K562 (cell line): ENCODE measurements around the gene HIVEP1. TPM values are rescaled to one million over a fixed set of nuclear protein-coding genes. Genes with fewer than 3 reads are reported as not detected.

ENCODE experiments used
- ATAC-seq: fragments of 200-7000 bp; cut with Tn5 transposase; 3 replicates; pipeline ENCODE4 v1.9.1; 2020; ENCODE audit warnings: moderate library complexity
- BruUV-seq: library from RNA; stranded (reverse); fragments of 400-500 nt; replicated peaks from 2 replicates; lab custom pipeline; 2021; lab: Mats Ljungman, UMichigan
- CTCF ChIA-PET: fragments of 300-600 bp; formaldehyde crosslinking; extraction: SDS; loops from one replicate; lab custom pipeline; 2021; ENCODE audit warnings: low intra/inter-chr PET ratio; lab: Yijun Ruan, JAX
- POLR2A ChIA-PET: fragments of 300-600, 350-650 bp; sonication (Branson Sonifier 250); formaldehyde crosslinking; extraction: SDS; loops from one replicate; lab custom pipeline; 2021; ENCODE audit warnings: antibody characterized with exemption, inconsistent platforms; lab: Yijun Ruan, JAX
- DNase-seq, 4 experiments: peaks; one replicate each; pipeline versions ENCODE4 v3.0.0 to v3.0.0-alpha.2; 2011 to 2018; ENCODE audit warnings: low spot score in 3 of 4, mixed read lengths in 3 of 4; ENCODE audit errors: extremely low read depth in 1 of 4
- FAIRE-seq: peaks from 2 replicates; lab custom pipeline; 2011; peaks lifted over from hg19 to GRCh38; lab: Jason Lieb, UNC
- H2AFZ ChIP-seq: 2 replicates; pipeline ENCODE4 v1.6.0; 2011; ENCODE audit warnings: low read depth, low read length, control low read depth, inconsistent platforms
- H3K27ac ChIP-seq: fragments of 200-600 bp; 3 replicates; pipeline ENCODE4 v1.8.0; 2011; ENCODE audit warnings: low read depth, mild to moderate bottlenecking, control low read depth, inconsistent platforms, low read length, moderate library complexity, mixed read lengths; ENCODE audit errors: extremely low read depth
- H3K27me3 ChIP-seq, 2 experiments: fragments of 300-600 bp in 1 of 2; 2 replicates in 1 of 2; 3 replicates in 1 of 2; pipeline versions ENCODE4 v1.6.0 to v1.8.0; 2011; ENCODE audit warnings: inconsistent platforms in 2 of 2, low read length in 2 of 2, mild to moderate bottlenecking in 1 of 2, mixed read lengths in 1 of 2, moderate library complexity in 1 of 2; ENCODE audit not compliant: control insufficient read depth in 2 of 2, insufficient read depth in 2 of 2
- H3K36me3 ChIP-seq: fragments of 300-600 bp; 3 replicates; pipeline ENCODE4 v1.8.0; 2011; ENCODE audit warnings: mild to moderate bottlenecking, low read length, inconsistent platforms; ENCODE audit not compliant: control insufficient read depth, insufficient read depth
- H3K4me1 ChIP-seq, 2 experiments: fragments of 200-600 bp in 1 of 2; replicated peaks in 1 of 2; 2 replicates in 1 of 2; 3 replicates in 1 of 2; pipeline versions ENCODE4 v1.5.1 to v1.8.0; 2011; ENCODE audit warnings: inconsistent platforms in 2 of 2, low read length in 2 of 2, mild to moderate bottlenecking in 1 of 2, mixed read lengths in 1 of 2, moderate library complexity in 1 of 2; ENCODE audit not compliant: control insufficient read depth in 2 of 2, insufficient read depth in 2 of 2
- H3K4me2 ChIP-seq: 2 replicates; pipeline ENCODE4 v1.6.1; 2011; ENCODE audit warnings: low read length, control low read depth, inconsistent platforms, mixed read lengths; ENCODE audit not compliant: insufficient read depth
- H3K4me3 ChIP-seq: fragments of 200-600 bp; sonication (generic), shearing (Covaris generic); 2 replicates; pipeline ENCODE4 v1.5.1; 2016; ENCODE audit warnings: control low read depth, inconsistent platforms
- H3K79me2 ChIP-seq: fragments of 200-600 bp; 3 replicates; pipeline ENCODE4 v1.8.0; 2011; ENCODE audit warnings: low read length, inconsistent platforms; ENCODE audit not compliant: control insufficient read depth, insufficient read depth
- H3K9ac ChIP-seq, 2 experiments: 2 replicates each; pipeline versions ENCODE4 v1.6.0 to v1.6.1; 2011; ENCODE audit warnings: low read depth in 2 of 2, low read length in 2 of 2, control low read depth in 1 of 2, inconsistent platforms in 1 of 2, mild to moderate bottlenecking in 1 of 2, mixed read lengths in 1 of 2; ENCODE audit not compliant: insufficient read depth in 1 of 2
- H3K9me1 ChIP-seq: one replicate; pipeline ENCODE4 v1.6.0; 2011; ENCODE audit warnings: inconsistent platforms, mild to moderate bottlenecking, low read length, moderate library complexity; ENCODE audit not compliant: control insufficient read depth, insufficient read depth
- H3K9me3 ChIP-seq: replicated peaks from 2 replicates; pipeline ENCODE4 v1.5.1; 2011; ENCODE audit warnings: low read depth, low read length, inconsistent platforms; ENCODE audit not compliant: control insufficient read depth, insufficient read depth
- H4K20me1 ChIP-seq: replicated peaks from 2 replicates; pipeline ENCODE4 v1.6.1; 2011; ENCODE audit warnings: low read length, inconsistent platforms, mixed read lengths; ENCODE audit not compliant: control insufficient read depth, insufficient read depth
- ADNP ChIP-seq: fragments of 200-800 bp; sonication (Bioruptor generic); IDR thresholded peaks from 2 replicates; pipeline ENCODE4 v1.6.1; 2016; ENCODE audit warnings: missing genetic modification characterization, missing compliant biosample characterization
- ETV1 ChIP-seq: fragments of 450-650 bp; conservative IDR thresholded peaks from 2 replicates; pipeline ENCODE4 v1.6.1; 2016; ENCODE audit warnings: missing genetic modification characterization, control low read depth, low read depth, missing compliant biosample characterization
- FIP1L1 ChIP-seq: fragments of 200-400 bp; formaldehyde crosslinking; IDR thresholded peaks from 2 replicates; pipeline ENCODE4 v1.6.1; 2018; ENCODE audit warnings: mild to moderate bottlenecking, low read depth, low read length; ENCODE audit not compliant: poor library complexity, severe bottlenecking
- RNF2 ChIP-seq: sonication (generic); IDR thresholded peaks from 2 replicates; pipeline ENCODE4 v1.6.1; 2016
- SLC30A9 ChIP-seq: fragments of 250-450 bp; sonication (Bioruptor Pico); IDR thresholded peaks from 2 replicates; pipeline ENCODE4 v1.8.0; 2022; ENCODE audit warnings: mild to moderate bottlenecking, moderate library complexity
- SMAD4 ChIP-seq: fragments of 250-450 bp; sonication (Bioruptor Pico); conservative IDR thresholded peaks from 2 replicates; pipeline ENCODE4 v1.8.0; 2021; ENCODE audit warnings: inconsistent platforms, mild to moderate bottlenecking, moderate library complexity
- SRSF7 ChIP-seq: fragments of 200-400 bp; formaldehyde crosslinking; optimal IDR thresholded peaks from 2 replicates; pipeline ENCODE3; 2017; ENCODE audit warnings: mild to moderate bottlenecking, low read depth, low read length
- TAF1 ChIP-seq: IDR thresholded peaks from 2 replicates; pipeline ENCODE4 v1.6.1; 2011; ENCODE audit warnings: mild to moderate bottlenecking, low read length, moderate library complexity; ENCODE audit not compliant: insufficient read depth, control insufficient read depth, severe bottlenecking; ENCODE audit errors: extremely low read depth
- WHSC1 ChIP-seq: IDR thresholded peaks from one replicate; pipeline ENCODE4 v1.6.1; 2012; ENCODE audit warnings: low read length, control low read depth, inconsistent platforms
- ZEB2 ChIP-seq: fragments of 450-650 bp; IDR thresholded peaks from 2 replicates; pipeline ENCODE4 v1.6.1; 2016
- ZNF165 ChIP-seq: fragments of 250-450 bp; sonication (Bioruptor Pico); IDR thresholded peaks from 2 replicates; pipeline ENCODE4 v1.4.0; 2020; ENCODE audit warnings: borderline replicate concordance
- ZNF311 ChIP-seq: fragments of 250-450 bp; sonication (Bioruptor Pico); IDR thresholded peaks from 2 replicates; pipeline ENCODE4 v1.4.0; 2020; ENCODE audit warnings: mild to moderate bottlenecking, moderate library complexity
- ZNF699 ChIP-seq: fragments of 250-450 bp; sonication (Bioruptor Pico); IDR thresholded peaks from 2 replicates; pipeline ENCODE4 v1.8.0; 2021; ENCODE audit warnings: mild to moderate bottlenecking, moderate library complexity; ENCODE audit not compliant: insufficient replicate concordance
- WGBS: fragments of 100-300 bp; shearing (Covaris generic); methylation state at CpG from one replicate; pipeline ENCODE4 v1.1.6; 2016; ENCODE audit warnings: low coverage, mixed read lengths; ENCODE audit not compliant: insufficient coverage; ENCODE audit errors: missing lambda C conversion rate; 5-methylcytosine and 5-hydroxymethylcytosine counted together
- in situ Hi-C: fragments of 300-500 bp; cut with MboI; formaldehyde crosslinking; loops from 4 replicates; pipeline ENCODE4 v1.15.0; 2018; ENCODE audit warnings: inconsistent platforms, mixed read lengths
- intact Hi-C: fragments of 100-400 bp; cut with micrococcal nuclease; formaldehyde crosslinking; loops from 2 replicates; pipeline ENCODE4 v1.14.2; 2022
- polyA plus RNA-seq, 8 experiments: library from polyadenylated mRNA; depleted of rRNA in 4 of 8; stranded (reverse) in 5 of 8; unstranded in 3 of 8; fragments of >200 nt; fragmentation: Nextera tagmentation in 2 of 8; fragmentation: Illumina TruSeq in 1 of 8; extraction: Ambion mirVana in 2 of 8; extraction: Trizol in 1 of 8; gene quantifications; 2 replicates each; pipeline versions ENCODE4 v1.2.1 to v1.2.3, GENCODE V29; 2011 to 2014; ENCODE audit warnings: inconsistent platforms in 1 of 8, missing spikeins in 1 of 8
- total RNA-seq, 7 experiments: library from RNA; depleted of rRNA in 6 of 7; stranded (reverse); fragments of >200 nt in 6 of 7; fragmentation: Illumina TruSeq in 2 of 7; extraction: Trizol in 2 of 7; gene quantifications; 2 replicates each; pipeline versions ENCODE4 v1.2.1 to v1.2.3, GENCODE V29; 2011 to 2021; ENCODE audit warnings: low replicate concordance in 1 of 7
- TF ChIP-seq, protein P1 (sequence below): fragments of 450-650 bp; IDR thresholded peaks from 2 replicates; pipeline ENCODE4 v1.6.1; 2018; ENCODE audit warnings: mild to moderate bottlenecking, low read depth; ENCODE audit not compliant: partially characterized antibody

HIVEP1 gene
- total and polyA plus RNA-seq, 9 of the 15 experiments (the other 6 are each of a cell fraction or from before 2014, with no cell fraction given) = 6.0 to 33.3 (median 21.7) TPM

DNA sequence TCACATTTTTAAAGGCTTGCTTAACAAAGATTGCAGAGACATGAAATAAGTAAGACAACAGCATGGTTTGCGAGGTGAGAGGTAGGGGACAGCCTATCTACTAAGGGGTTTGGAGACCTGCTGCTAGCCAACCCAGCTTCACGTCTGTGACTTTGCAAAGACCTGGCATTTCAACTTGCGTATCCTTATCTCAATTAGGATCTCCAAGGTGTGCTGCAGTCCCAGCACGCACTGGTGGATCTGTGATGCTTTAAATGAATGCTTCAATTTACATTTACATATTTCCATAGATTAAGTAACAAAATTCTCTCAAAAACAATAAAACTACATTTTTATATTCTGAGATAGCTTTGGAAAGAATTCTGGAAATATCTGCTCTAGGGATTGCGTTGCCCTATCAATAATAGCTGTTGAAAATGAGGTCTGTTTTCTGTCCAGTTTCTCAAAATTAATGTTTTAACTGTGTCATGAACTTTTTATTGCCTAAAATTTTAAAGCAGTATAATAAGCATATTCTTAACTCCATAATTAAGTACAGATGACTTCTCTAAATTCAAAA lies 153.7 kb downstream of the HIVEP1 start:
- ATAC-seq = no peak
- ChIA-PET POLR2A (no interaction called here), CTCF (no interaction called here)
- intact Hi-C loops = no loop called here
- FAIRE-seq = peak; percentile 44
- Histone ChIP-seq H3K27ac (no peak overlapping the region), H3K9ac (no peak overlapping the region), H3K36me3 (peaks cover 34% of the 10 kb centered on the region), H3K4me3 (no peak overlapping the region), H3K9me3 (no peaks in the 10 kb centered on the region), H4K20me1 (no peaks in the 10 kb centered on the region), H3K27me3 (peaks cover 0 to 3% of the 10 kb centered on the region in 2 experiments; a peak in 1 of 5 replicates), H3K9me1 (no peaks in the 10 kb centered on the region), H3K4me1 (no peaks in the 10 kb centered on the region), H3K79me2 (no peaks in the 10 kb centered on the region)
- in situ Hi-C loops = no loop called here
- DNase-seq = no peak
- TF ChIP-seq, protein P1, sequence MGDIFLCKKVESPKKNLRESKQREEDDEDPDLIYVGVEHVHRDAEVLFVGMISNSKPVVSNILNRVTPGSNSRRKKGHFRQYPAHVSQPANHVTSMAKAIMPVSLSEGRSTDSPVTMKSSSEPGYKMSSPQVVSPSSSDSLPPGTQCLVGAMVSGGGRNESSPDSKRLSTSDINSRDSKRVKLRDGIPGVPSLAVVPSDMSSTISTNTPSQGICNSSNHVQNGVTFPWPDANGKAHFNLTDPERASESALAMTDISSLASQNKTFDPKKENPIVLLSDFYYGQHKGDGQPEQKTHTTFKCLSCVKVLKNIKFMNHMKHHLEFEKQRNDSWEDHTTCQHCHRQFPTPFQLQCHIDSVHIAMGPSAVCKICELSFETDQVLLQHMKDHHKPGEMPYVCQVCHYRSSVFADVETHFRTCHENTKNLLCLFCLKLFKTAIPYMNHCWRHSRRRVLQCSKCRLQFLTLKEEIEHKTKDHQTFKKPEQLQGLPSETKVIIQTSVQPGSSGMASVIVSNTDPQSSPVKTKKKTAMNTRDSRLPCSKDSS = no peak
- no peak for TF ChIP-seq RNF2
- no peak for TF ChIP-seq ADNP (tag)
- no peak for TF ChIP-seq SMAD4
- no peak for TF ChIP-seq ETV1 (tag)
- no peak for TF ChIP-seq SRSF7
- no peak for TF ChIP-seq SLC30A9 (CRISPR knock-in tag)
- no peak for TF ChIP-seq ZEB2
- no peak for TF ChIP-seq TAF1
- no peak for TF ChIP-seq ZNF165 (CRISPR knock-in tag)
- no peak for TF ChIP-seq FIP1L1
- TF ChIP-seq ZNF311 = no peak
- no peak for TF ChIP-seq ZNF699 (CRISPR knock-in tag)
- no peak for TF ChIP-seq WHSC1
- TF ChIP-seq, all 486 proteins: peak for 0
- no TSS peak for BruUV-seq
- WGBS = 90% methylated on average over 5 of the region's 5 CpGs
- H3K4me2 ChIP-seq = no peak overlapping the region
- no peak overlapping the region for H2AFZ ChIP-seq
